Measurements from ENCODE around the gene ECI2.

DNA sequence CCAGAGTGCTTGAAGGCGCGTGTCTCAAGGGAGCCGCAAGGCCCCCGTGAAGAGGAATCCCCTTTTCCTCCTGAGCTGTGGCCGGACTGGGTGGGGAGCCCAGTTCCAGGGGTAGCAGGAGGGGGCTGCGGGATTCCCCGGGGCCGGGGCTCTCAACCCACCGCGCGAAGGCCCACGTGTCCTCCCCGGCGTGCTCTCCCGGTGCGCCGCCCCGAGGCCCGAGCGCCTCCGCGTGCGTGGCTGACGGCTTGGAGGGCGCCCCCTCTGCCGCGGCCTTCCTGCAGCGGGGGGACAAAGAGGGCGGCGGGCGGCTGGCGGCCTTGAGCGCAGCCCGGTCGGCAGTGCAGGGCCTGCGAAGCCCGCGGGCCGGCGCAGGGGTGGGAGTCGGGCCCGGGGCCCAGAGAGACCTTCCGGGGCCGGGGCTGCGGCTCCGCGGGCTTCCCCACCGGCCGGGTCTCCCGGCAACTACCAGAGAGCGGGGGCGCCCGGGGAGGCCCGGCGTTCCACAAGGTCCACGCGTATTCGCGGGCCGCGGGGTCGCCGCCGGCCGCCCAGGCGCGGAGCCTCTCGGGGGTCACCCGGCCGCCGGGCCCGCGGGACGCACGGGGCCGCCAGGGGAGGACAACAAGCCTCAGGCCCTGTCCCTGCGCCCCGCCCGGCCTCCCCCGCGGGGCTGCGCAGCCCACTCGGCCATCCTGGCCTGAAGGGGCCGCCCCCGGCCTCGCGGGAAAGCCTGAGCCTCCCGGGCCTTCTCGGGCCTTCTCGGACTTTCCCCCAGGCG is 56.5 kb downstream of the ECI2 start, which contains the start of gene FAM217A:
- TF ChIP-seq, protein P1, sequence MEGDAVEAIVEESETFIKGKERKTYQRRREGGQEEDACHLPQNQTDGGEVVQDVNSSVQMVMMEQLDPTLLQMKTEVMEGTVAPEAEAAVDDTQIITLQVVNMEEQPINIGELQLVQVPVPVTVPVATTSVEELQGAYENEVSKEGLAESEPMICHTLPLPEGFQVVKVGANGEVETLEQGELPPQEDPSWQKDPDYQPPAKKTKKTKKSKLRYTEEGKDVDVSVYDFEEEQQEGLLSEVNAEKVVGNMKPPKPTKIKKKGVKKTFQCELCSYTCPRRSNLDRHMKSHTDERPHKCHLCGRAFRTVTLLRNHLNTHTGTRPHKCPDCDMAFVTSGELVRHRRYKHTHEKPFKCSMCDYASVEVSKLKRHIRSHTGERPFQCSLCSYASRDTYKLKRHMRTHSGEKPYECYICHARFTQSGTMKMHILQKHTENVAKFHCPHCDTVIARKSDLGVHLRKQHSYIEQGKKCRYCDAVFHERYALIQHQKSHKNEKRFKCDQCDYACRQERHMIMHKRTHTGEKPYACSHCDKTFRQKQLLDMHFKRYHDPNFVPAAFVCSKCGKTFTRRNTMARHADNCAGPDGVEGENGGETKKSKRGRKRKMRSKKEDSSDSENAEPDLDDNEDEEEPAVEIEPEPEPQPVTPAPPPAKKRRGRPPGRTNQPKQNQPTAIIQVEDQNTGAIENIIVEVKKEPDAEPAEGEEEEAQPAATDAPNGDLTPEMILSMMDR (IDR thresholded peaks at IDR 0.05; ENCODE audit: low read depth, low read length) = no peak
- TF ChIP-seq POLR2A (IDR thresholded peaks at IDR 0.05; ENCODE audit: extremely low read depth, insufficient read length) (no peak), MAX (IDR thresholded peaks at IDR 0.05; ENCODE audit: low read depth, low read length) (no peak), MYC (IDR thresholded peaks at IDR 0.05; ENCODE audit: low read depth, low read length) (no peak)
